Activated T-cell treated with anti-CD3 and anti-CD28 coated beads, Interleukin-2, amount 50 U/mL, for 48 hours (primary cell): ENCODE data around the gene MYRIP.

Source experiments
- DNase-seq, 2 experiments: peaks; one replicate each; pipeline ENCODE4 v3.0.0-alpha.2; 2020

The MYRIP gene

DNA sequence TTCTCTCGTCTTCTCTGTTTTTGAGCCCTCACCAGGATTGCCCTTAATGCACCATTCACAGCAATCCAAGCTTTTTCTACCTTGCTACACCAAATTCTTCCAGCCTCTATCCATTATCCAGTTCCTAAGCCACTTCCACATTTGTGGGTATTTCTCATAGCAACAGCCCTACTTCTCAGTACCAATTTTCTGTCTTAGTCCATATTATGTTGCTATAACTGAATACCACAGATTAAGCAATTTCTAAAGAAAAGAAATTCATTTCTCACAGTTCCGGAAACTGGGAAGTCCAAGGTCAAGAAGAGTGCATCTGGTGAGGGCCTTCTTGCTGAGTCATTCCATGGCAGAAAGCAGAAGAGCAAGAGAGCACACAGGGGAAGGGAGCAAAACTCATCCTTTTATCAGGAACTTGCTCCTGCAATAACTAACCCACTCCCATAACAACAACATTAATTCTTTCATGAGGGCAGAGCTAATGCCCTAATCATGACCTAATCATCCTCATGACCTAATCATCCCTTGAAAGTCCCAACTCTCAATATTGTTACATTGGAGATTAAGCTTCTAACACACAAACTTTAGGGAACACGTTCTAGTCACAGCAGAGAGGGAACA lies 490.4 kb downstream of the MYRIP start:
- DNase-seq, result no peak

GRCh38 chr3:40302784-40303183 lies 493.4 kb downstream of the MYRIP start:
- DNase-seq, result no peak

DNA sequence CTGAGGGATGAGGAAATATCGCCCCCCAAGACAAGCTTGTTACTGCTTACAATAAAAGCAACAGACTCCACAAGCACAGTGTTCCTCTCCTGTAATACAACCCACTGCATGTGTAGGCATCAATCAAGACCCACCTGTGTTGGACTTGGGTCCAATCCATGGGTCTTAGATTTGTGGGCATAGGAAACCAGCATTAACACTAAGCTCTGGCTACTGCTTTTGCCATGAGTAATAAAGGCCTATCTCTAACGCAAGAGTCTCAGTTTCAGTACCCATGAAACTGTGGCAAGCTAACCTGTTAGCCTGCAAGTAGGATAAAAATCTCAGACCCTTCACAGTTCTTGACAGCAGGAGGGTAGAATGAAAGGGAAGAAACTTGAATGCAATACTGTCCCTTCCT lies 494.9 kb downstream of the MYRIP start:
- no peak for DNase-seq

DNA sequence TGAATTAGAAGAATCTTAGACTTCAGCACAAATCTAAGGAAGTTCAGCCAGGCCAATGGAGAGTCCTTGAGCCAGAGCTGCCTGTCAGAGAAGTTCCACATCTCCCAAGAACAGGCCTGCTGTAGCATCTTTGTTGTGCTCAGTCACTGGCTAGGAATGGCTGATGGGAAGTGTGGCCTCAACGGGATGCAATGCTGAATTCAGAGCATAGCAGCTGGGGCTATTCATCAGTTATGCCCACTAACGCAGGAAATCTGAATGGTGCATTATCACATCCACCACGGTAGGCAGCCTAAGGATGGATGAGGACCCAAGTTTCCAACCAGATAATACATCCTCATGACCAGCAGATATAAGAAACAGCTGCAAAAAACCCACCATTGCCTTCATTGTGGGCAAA lies 496.9 kb downstream of the MYRIP start:
- DNase-seq, result no peak

- no peak for DNase-seq
These were observed 497.8 kb downstream of the MYRIP start for GRCh38 chr3:40307176-40307575.

DNA sequence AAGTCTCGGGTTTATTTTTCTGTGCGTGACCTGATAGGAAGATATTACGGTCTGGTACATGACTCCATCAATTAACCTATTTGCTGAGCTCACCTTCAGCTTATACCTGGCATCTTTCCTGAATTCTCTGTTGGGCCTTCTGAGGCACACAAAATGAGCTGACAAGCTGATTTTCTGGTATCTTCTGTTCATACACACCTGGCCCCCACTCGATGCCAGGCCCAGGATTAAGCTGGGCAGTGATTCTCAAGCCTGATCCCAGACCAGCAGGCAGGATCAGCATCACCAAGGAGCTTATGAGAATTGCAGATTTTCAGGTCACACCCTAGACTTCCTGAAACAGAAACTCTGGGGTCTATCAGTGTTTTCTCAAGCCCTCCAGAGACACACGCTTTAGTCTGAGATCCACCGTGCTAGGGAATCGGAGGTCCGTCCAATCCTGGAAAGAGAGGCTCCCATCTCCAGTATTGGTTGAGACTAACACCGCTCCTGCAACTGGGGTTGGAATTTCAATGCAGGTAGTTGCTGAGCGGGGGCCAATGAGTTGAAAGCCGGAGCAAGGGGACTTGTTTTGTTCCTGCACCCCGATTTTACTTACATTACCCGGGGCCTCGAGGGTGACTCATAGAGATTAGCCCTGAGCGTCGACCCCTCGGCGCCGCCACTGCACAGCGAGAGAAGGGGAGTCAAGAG lies 499.5 kb downstream of the MYRIP start:
- DNase-seq, result no peak

- DNase-seq, result peak; percentile 99
These were observed 500.1 kb downstream of the MYRIP start, which contains the start of gene EIF1B for GRCh38 chr3:40309418-40309924. EIF1B (plus strand) TSS chr3:40309707; CDS start chr3:40309942, 235 bp downstream.
